Osteocyte (in vitro differentiated cells): ENCODE data around the gene GPR137B. TPM values are rescaled to one million over a fixed set of nuclear protein-coding genes. Genes with fewer than 3 reads are reported as not detected.
"Not testable (repeated sequence)": the region's sequence is repeated elsewhere in the genome, so short reads cannot be mapped to it uniquely, and the experiment has no call there.

Experiments used
- DNase-seq: peaks from one replicate; pipeline ENCODE4 v3.0.0; 2021; ENCODE audit warnings: mixed read lengths; ENCODE audit not compliant: unreplicated experiment; ENCODE audit errors: extremely low spot score
- H3K27ac Mint-ChIP-seq: one replicate; pipeline ENCODE4 v1.8.0; 2021; ENCODE audit warnings: mild to moderate bottlenecking, mixed read lengths; ENCODE audit not compliant: unreplicated experiment
- H3K27me3 Mint-ChIP-seq: one replicate; pipeline ENCODE4 v1.8.0; 2021; ENCODE audit warnings: mixed read lengths; ENCODE audit not compliant: unreplicated experiment
- H3K36me3 Mint-ChIP-seq: one replicate; pipeline ENCODE4 v1.8.0; 2021; ENCODE audit warnings: mixed read lengths; ENCODE audit not compliant: unreplicated experiment
- H3K4me1 Mint-ChIP-seq: one replicate; pipeline ENCODE4 v1.8.0; 2021; ENCODE audit warnings: mixed read lengths; ENCODE audit not compliant: unreplicated experiment
- H3K4me3 Mint-ChIP-seq: one replicate; pipeline ENCODE4 v1.8.0; 2021; ENCODE audit warnings: mild to moderate bottlenecking, moderate library complexity, mixed read lengths; ENCODE audit not compliant: unreplicated experiment
- H3K9me3 Mint-ChIP-seq: one replicate; pipeline ENCODE4 v1.8.0; 2021; ENCODE audit warnings: mixed read lengths; ENCODE audit not compliant: unreplicated experiment
- CTCF ChIP-seq: fragments of 200-600 bp; sonication (generic); IDR thresholded peaks from 2 replicates; pipeline ENCODE4 v1.5.0; 2021; ENCODE audit warnings: antibody characterized with exemption, mild to moderate bottlenecking, moderate library complexity
- total RNA-seq: library from RNA; stranded (reverse); gene quantifications from 2 replicates; pipeline ENCODE4 v1.2.1, GENCODE V29; 2021

GPR137B gene
- total RNA-seq, 1 donor from 2014 or later = 17.3 TPM

- TF ChIP-seq CTCF = no peak
- H3K27ac Mint-ChIP-seq = no peak overlapping the region
- H3K36me3 Mint-ChIP-seq = no peaks in the 10 kb centered on the region
- H3K4me1 Mint-ChIP-seq = no peaks in the 10 kb centered on the region
- H3K27me3 Mint-ChIP-seq = no peaks in the 10 kb centered on the region
- no peaks in the 10 kb centered on the region for H3K9me3 Mint-ChIP-seq
- no peak overlapping the region for H3K4me3 Mint-ChIP-seq
- DNase-seq = no peak
Measured at GRCh38 chr1:236154671-236155398, 12.5 kb downstream of the GPR137B start.

- no peak overlapping the region for H3K27ac Mint-ChIP-seq
- H3K4me3 Mint-ChIP-seq = no peak overlapping the region
- no peaks in the 10 kb centered on the region for H3K4me1 Mint-ChIP-seq
- H3K9me3 Mint-ChIP-seq = no peaks in the 10 kb centered on the region
- H3K27me3 Mint-ChIP-seq = no peaks in the 10 kb centered on the region
- TF ChIP-seq CTCF = no peak
- no peaks in the 10 kb centered on the region for H3K36me3 Mint-ChIP-seq
- DNase-seq = no peak
Measured at GRCh38 chr1:236155399-236155767, 13.0 kb downstream of the GPR137B start.

- no peaks in the 10 kb centered on the region for H3K36me3 Mint-ChIP-seq
- no peaks in the 10 kb centered on the region for H3K27me3 Mint-ChIP-seq
- H3K4me1 Mint-ChIP-seq = no peaks in the 10 kb centered on the region
- no peak overlapping the region for H3K27ac Mint-ChIP-seq
- no peak for DNase-seq
- TF ChIP-seq CTCF = no peak
- H3K9me3 Mint-ChIP-seq = no peaks in the 10 kb centered on the region
- no peak overlapping the region for H3K4me3 Mint-ChIP-seq
Measured at GRCh38 chr1:236155841-236156503, 13.6 kb downstream of the GPR137B start.

- no peak for DNase-seq
- Mint-ChIP-seq H3K27me3 (no peaks in the 10 kb centered on the region), H3K4me3 (no peak overlapping the region), H3K9me3 (peaks cover 5% of the 10 kb centered on the region), H3K36me3 (peaks cover 5% of the 10 kb centered on the region), H3K4me1 (no peaks in the 10 kb centered on the region), H3K27ac (no peak overlapping the region)
- no peak for TF ChIP-seq CTCF
Measured at GRCh38 chr1:236156512-236157208, 14.3 kb downstream of the GPR137B start.

GRCh38 chr1:236158072-236158471, 15.7 kb downstream of the GPR137B start:
- H3K36me3 Mint-ChIP-seq, DNase-seq, H3K27me3 Mint-ChIP-seq, H3K9me3 Mint-ChIP-seq, H3K4me3 Mint-ChIP-seq, H3K27ac Mint-ChIP-seq, H3K4me1 Mint-ChIP-seq: not testable (repeated sequence)
